HG02759 (cell line): ENCODE measurements around the gene DOCK1.
A peak's percentile ranks its signal among the peaks of the same experiment; 100 is the strongest.

Experiments used
- ATAC-seq: cut with Tn5 transposase; IDR thresholded peaks from one replicate; pipeline ENCODE4 v1.9.1; 2021; ENCODE audit warnings: mild to moderate bottlenecking, moderate library complexity; ENCODE audit not compliant: unreplicated experiment

Gene DOCK1

DNA sequence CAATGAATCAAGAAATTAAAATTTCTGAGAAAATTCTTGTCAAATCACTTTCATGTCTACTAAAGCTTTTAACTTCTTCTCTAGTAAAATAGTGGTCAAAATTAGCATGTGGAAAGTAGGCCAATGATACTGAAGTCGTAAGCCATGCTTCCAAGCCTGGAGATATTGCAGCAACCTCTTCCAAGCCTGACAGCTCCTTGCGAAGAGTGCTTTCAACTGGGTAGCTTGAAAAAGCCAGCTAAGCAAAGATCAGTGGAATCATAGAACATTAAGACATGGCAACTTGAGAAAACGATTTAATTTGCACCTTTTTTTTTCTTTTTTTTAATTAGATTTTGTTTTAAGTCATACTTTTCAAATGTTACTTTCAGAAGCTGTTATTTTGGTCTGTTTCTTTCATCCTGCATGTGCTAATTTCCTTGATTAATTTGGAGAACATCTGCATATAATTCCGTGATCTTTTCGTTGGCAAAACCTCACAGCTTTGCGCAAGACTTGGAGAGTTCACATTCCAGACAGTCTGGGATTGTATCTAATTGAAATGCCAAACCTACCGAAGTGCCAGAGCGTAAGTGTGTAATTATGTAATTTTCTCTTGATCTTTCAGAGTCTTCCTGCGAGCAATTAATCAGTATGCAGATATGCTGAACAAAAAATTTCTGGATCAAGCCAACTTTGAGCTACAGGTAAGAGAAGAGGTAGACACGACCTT is 433.3 kb downstream of the DOCK1 start:
- ATAC-seq, result no peak

DNA sequence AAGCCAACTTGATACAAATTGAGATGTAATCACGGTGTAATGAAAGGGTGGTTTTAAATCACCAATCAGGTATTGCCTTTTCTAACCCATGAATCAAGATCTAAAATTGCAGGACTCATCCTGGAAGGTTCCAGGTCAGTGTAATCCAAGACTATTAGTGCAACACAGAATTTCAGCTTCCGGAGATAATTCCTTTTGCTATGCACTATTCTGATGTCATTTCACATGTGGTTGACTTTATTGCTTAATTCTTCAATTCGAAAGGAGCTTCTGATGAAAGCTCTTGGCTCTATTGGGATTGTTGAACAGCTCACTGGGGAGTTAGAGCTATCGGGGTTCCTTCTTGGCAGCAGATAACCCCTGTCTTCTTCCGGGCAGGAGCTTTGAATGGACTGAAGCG is 438.6 kb downstream of the DOCK1 start:
- ATAC-seq, result no peak

DNA sequence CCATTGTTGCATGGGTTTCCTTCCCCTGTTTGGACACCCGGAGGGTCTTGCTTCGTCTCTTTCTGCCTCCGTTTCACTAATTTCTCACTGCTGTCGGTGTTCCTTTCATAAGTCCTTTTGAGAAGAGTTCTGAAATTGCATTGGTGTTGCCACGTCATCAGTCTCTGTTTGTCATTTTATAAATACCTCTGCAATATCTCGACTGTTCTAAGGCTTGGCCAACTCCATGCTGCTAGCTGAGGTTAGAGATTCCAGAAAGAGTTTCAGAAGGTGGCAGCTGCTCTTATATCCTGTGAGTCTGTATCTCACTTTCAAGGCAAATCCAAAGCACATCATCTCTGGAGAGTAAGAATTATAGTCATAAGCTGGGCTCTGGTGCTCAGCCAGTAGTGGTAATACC is 439.1 kb downstream of the DOCK1 start:
- ATAC-seq, result no peak

DNA sequence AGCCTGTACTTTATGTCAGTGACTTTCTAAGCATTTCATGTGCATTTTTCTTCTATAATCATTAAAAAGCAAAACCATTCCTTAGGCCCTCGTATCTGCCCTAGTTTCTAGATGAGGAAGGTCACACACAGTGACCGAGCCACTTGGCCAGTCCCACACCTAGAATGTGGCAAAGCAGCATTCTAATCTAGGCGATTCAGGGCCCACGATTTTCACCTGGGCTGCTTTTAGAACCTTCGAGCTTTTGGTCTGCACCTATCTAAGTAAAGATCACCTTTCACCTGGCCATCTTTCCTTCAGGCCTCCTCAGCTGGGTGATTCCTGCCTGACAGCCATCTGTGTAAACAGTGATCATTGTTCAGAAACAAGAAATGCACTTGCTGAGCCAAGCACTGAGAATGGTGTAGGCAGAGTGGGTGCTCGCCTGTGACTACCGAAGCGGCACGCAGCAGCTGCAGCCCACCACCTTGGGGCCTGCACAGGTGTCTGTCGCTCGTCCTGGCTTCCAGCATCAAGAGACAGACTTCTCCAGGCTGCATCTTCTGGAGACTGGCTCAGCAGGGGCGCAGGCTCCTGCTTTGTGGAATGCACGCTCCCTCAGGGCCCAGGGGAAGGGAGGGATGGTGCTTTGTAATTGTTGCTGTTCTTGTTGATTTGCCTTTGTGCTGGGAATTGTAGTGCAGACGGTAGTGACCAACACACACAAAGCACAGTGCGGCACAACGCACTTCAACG is 440.2 kb downstream of the DOCK1 start:
- ATAC-seq, result no peak

DNA sequence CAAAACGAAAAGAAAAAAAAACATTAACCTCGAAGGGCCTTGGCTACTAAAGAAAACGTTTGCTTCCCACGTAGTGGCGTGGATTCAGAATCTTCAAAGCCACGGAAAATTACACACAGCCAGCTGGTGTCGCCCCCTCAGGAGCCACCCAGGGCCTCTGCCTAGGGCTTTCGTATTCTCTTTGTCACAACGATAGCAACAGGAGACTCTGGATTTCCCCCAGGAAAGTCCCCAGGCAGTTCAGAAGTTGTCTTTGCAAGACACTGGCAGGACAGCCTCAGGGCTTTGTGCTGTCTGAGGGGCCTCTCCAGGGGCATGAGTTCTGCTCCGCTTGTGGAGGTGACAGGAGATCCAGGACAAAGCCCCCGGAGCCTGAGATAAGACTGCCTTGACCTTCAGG is 441.4 kb downstream of the DOCK1 start:
- ATAC-seq, result peak; percentile 55

DNA sequence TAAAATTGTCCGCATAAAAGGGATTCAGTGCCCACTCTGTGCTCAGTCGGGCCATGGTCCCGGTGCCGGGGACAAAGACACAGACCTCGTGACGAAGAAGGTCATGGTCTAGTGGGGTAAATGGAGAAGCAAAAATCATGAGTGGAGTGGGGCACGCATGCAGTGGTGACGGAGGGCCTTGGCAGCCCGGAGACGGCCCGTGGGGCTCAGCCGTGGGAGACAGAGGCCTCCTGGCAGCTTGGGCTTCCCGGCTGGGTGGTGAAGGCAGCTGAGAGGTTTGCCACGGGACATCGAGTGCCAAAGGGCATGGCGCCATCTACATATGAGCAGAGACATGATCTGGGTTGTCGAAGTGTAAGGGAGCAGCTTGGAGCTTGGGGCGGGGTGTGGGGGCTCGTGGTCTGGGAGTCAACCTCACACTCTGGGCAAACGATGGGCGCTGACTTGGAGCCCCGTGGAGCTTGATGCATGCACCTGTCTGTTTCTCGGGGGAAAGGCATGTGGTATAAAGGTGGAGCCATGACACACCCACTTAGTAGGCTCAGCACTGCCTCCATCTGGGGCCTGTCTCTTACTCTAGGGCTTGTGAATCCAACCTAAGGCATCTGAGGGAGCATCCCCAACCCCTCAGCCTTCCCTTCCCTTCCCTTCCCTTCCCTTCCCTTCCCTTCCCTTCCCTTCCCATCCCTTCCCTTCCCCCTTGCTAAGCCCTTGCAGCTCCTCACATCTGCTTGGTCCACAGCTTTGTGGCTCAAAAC is 442.2 kb downstream of the DOCK1 start:
- no peak for ATAC-seq

DNA sequence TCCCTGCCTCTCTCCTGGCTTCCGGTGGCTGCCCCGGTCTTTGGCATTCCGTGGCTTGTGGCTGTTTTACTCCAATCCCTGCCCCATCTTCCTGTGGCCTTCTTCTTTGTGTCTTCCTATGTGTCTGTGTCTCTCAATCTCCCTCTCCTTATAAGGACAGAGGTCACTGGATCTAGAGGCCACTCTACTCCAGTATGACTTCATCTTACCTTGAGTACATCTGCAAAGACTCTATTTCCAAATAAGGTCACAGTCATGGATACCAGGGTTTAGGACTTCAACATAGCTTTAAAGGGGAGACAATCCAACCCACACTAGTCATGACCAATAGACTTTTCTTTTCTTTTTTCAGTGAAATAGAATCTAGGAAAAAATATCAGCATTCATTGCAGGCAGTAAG is 444.5 kb downstream of the DOCK1 start:
- ATAC-seq, result no peak

DNA sequence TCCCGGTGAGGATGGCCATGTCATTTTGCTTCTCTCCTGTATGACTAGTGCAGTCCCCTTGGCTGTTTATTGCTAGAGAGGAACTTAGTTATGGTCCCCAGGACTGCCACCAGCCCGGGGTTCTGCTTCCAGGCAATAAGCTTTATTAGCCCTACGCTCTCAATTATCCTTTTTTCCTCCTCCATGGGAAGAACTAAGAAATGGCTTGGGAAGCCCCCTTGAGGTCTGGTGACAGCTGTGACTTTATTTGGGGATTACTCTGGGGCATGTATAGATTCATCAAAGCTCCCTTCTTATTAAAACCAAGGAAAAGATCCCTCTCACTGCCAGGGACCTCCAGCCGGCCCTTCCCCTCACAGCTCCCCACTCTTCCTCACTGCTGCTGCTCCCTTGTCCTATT is 446.3 kb downstream of the DOCK1 start:
- no peak for ATAC-seq

DNA sequence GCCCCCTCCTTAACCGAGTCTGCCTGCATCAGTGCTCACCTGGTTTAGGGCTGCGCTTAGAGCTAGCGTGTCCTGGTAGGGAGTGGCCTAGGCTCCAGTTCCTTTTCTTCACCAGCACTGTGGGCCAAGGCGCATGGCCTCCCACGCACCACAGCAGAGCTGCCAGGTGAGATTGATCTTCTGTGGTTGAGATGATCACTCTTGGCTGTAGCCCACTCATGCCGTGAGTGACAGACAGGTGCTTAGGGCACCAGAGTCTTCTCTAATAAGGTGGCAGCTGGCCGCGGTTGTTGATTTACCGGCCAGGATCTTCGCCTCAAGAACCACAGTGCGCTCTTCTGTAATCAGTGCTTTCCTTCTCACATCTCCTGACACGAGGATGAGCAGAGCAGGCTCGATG is 448.3 kb downstream of the DOCK1 start:
- no peak for ATAC-seq

DNA sequence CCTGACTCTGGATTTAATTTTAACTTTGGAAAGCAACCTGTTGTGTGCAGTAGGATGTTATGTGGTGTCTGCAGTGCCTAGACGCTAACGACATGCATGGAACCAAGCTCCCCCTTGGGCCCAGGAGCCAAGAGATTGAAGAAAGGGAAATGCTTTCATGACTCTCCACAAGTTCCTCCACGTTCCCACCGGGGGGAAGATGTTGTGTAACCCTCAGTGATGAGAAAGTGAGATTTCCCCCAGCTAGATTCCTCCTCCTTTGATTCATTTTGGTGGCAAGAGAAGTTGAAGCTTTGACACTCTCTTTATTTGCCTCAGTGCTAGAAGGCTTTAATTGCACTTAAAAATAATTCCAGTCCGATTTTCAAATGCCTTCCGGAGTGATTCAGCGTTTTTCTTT is 449.0 kb downstream of the DOCK1 start:
- ATAC-seq, result no peak

DNA sequence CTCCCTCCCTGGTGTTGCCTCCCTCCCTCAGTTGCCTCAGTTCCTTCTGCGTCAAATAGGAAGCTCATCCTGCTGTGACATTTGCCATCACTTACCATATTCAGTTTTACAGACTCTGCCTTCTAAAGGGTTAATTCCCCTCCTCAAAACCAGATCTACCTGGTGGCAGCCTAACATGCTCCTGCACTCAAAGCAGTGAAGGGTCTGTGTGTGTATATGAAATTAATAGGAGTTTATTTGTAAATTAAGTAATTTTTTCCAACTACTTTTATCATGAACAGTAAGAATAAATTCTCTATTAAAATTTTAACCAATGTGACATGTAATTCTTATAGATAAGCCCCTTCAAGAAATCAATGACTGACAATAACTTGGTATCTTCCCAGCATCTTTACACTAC is 449.8 kb downstream of the DOCK1 start:
- ATAC-seq, result no peak

DNA sequence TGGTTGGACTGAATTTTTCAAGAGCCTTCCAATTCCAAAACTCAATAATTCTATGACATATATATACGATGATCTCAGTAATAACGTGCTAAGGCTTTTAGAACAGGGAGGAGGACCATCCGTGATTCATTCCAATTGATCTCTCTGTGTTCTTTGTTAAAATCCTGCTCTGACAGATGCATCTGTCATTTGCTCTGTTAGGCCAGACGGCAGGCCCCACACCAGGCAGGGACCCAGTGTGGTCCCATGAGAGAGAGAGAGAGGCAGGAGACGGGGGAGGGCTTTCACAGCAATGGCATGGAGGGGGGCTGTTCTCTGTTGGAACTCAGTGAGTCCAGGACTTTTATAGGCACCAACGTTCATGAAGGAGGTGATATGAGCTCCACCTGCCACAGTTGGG is 451.1 kb downstream of the DOCK1 start:
- ATAC-seq, result no peak

DNA sequence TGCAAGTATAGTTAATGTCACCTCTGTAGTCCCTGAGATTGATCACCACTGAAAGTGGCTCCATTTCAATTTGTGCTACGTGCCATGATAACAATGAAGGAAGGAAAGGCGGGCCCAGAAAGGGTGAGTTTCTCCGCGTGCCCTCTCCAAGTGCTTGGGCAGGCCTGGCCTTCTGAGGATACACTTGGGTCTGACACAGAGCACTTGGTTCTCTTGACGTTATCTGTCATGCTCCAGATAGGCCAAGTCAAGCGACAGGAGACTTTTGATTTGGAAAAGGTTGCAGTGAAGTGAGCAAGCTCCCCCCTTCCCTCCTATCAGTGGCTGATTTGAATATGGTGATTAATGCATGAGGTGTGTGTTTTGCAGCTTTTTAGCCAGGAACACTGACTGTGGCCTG is 452.0 kb downstream of the DOCK1 start:
- no peak for ATAC-seq

DNA sequence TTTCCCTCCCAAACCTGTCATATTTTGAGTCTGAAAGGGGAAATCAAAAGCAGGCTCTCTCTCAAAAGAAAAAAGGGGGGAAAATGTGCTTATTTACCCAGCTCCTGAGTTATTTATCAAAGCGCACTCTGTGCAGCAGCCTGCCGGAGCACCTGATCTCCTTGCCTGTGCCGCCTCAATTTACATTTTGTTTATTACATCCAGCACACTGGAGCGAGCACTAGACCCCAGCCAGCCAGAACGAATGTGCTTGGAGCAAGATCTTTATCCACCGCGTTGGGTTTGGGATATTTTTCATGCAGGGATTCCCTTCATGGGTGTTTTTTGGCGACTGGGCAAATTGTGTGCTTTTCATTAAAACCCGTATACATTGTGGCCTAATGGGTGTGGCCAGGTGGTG is 453.1 kb downstream of the DOCK1 start:
- ATAC-seq, result no peak

DNA sequence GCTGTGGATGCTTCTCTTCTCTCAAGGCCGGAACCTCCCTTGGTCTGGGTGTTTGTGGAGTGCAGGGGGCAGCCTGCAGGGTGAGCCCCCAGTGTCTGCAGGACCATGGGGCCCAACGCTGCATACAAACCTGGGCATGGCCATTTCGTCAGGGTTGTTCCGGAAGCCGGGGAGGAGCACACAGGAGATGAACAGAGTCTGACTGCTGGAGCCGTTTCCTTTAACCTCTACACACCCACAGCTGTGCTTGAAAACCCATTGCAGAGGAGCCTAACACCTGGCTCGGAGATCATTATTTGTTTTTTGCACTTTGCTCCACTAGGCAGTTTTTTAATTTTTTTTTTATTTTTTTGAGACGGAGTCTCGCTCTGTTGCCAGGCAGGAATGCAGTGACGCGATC is 458.8 kb downstream of the DOCK1 start:
- ATAC-seq, result no peak

DNA sequence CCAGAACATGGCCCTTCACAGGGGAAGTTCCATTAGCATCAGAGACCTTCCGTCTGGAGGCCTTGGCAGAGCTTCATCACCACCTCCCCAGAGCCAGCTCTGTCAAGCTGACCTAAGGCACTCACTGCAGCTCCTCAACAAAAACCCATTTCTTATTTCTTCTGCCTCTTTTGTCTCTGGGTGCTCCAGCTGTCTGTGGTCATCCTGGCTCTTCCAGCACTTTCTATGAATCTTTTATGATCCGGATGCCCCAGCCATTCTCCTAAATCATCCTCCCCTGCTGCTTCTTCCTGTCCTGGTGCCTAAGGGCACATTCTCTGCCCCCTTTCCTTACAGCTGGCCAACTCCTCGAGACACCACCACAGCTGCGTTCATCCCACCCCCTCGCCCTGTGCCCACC is 462.9 kb downstream of the DOCK1 start:
- ATAC-seq, result no peak

DNA sequence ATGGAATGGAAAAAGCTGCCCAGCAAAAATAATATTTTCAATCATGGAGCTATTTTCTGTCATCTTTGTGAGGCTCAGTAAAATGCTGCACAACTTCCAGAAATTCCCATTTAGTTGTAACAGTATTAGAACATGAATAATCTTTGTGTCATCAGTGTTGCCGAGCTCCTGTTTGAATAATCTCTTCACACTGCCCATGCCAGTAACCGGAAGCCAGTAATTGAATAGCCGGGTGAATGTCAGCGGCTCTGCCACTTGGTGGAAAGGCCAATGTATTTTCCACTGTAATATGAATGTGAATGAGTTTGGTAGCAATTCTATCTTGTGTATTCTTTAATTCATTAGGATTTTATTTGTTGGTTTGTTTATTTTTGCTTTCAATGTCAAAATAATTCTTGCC is 463.7 kb downstream of the DOCK1 start:
- no peak for ATAC-seq

DNA sequence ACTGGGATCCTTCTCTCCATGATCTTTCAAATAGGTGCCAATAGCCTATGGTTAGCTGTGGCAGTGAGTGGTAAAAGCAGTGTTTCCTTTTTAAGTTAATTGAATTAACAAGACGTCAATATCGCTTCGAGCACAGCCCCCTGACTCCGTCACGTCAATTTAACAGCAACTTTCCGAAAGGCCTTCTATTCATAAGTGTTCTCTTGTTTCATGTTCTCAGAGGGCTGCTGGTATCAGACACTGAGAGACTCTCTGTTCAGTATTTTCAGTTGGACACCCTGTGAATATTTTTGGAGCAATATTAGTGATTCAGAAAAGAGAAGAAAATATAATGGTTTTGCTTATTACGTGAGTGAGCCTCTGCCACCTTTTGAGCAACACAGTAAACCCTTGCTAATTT is 465.4 kb downstream of the DOCK1 start:
- ATAC-seq, result no peak

DNA sequence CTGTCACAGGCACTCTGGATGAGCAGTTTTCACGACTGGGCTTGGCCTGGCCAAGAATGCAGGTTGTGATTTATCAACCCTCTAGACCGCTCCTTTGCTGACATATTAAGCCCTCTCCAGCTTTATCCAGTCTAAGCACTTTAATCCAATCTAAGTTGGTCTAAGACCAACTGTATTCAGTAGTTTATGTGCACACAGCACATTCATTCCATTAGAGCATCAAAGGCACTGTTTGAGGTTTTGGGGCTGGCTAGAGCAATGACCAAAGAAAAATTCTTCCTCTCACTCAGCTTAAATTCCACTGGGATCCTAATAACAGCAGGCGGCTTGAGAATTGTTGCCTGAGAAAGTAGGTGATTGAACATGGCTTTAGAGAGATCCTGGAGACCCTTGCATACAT is 467.1 kb downstream of the DOCK1 start:
- ATAC-seq, result no peak

DNA sequence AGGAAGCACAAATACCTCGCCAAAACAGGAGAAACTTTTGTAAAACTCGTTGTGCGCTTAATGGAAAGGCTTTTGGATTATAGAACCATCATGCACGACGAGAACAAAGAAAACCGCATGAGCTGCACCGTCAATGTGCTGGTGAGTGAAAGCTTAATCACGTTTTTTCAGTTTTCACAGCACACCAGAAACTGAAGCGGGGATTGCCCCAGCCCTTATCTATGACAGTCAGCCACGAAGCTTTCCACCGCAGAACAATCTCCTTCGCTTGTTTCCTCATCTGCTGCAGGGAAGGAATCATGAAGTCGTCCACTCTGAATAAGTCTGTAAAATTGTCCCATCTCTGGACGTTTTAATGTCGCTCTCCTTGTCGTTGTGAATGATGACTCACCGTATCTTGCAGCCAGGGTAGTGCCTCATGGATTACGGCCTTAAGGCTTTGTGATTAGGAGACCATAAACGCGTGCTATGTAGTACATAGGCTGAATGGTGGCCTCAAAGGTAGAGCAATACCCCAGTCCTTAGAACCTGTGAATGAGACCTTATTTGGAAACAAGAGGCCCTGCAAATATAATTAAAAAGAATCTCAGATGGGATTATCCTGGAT is 468.9 kb downstream of the DOCK1 start:
- ATAC-seq, result no peak

DNA sequence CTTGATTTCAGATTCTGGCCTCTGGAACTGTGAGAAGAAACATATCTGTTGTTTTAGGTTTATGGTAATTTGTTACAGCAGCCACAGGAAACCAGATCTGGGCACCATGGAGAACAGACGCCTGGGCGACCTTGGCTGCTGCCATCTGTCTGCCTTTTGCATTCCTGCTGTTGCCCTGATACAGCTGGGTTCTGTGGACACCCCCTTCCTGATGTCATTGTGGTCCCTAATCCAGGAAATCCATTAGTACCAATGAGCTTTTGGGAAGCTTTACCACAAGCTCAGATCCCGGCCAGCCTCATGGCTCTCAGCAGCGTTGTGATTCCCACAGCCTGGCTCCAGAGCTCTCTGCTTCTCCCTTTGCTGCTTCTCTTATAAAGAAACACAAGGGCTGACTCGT is 469.7 kb downstream of the DOCK1 start:
- no peak for ATAC-seq

DNA sequence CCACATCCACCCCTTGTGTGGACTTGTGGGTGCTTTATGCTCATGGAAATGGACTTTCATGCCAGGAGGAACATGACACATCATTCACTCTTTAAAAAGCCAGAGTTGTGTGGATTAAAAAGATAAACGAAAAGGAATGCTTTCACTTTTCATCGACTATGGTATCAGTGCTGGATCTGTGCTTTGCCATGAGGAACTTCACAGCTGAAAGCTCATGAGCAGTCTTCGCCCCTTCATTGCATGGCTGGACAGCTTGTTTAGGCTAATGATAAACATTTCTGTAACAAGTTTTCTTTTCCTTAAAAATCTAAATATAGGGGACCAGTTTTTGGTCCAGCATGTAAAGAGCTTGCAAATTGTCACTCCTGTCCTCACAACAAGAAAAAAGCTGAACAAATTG is 470.2 kb downstream of the DOCK1 start:
- no peak for ATAC-seq
